Measurements from ENCODE around the gene ERCC1.

Gene ERCC1

DNA sequence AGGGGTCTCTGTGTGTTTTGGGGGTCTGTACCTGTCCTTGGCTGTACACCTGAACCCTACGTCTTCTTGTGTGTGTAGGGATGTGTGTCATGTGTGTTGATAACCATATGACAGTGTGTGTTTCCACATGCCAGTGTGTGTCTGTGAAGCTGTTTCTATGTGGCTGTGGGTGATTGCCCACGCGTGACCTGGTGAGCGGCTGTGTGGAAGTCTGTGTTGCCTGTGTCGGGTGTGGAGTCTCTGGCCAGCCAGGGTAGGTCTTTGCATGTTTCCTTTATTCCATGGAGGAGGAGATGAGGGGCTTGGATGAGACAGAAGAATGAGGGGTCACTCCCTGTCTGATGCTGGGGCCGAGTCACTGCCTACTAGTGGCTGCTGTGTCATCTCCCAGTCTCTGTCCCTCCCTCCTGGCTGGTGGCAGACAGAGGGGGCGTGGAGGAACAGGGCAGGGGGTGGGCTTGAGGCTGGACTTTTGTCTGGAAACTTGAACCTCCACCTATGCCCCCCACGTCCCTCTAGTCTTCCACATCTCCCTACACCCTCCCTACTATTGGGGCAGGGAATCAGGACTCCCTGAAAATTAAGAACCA, 41.2 kb upstream of the ERCC1 start:
- no peak for DNase-seq (ENCODE audit: low read depth)
- TF ChIP-seq, protein P1, sequence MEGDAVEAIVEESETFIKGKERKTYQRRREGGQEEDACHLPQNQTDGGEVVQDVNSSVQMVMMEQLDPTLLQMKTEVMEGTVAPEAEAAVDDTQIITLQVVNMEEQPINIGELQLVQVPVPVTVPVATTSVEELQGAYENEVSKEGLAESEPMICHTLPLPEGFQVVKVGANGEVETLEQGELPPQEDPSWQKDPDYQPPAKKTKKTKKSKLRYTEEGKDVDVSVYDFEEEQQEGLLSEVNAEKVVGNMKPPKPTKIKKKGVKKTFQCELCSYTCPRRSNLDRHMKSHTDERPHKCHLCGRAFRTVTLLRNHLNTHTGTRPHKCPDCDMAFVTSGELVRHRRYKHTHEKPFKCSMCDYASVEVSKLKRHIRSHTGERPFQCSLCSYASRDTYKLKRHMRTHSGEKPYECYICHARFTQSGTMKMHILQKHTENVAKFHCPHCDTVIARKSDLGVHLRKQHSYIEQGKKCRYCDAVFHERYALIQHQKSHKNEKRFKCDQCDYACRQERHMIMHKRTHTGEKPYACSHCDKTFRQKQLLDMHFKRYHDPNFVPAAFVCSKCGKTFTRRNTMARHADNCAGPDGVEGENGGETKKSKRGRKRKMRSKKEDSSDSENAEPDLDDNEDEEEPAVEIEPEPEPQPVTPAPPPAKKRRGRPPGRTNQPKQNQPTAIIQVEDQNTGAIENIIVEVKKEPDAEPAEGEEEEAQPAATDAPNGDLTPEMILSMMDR (conservative IDR thresholded peaks at IDR 0.05; ENCODE audit: low read depth, low read length): no peak
- no peak overlapping the region for H3K4me3 ChIP-seq (ENCODE audit: low read depth, low read length)

DNA sequence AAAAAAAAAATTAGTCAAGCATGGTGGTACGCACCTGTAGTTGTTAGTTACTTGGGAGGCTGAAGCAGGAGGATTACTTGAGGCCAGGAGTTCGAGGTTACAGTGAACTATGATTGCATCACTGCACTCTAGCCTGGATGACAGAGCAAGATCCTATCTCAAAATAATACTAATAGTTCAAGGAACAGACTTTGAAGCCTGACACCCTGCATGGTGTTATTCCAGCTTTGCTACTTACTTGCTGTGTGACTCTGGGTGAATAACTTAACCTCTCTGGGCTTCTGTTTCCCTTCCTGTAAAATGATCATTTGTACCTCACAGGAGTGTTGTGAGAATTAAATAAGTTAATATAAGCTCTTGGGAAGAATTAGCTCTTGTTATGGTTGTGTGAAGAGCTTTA, 40.6 kb upstream of the ERCC1 start:
- TF ChIP-seq, protein P1 (conservative IDR thresholded peaks at IDR 0.05; ENCODE audit: low read depth, low read length): no peak
- no peak overlapping the region for H3K4me3 ChIP-seq (ENCODE audit: low read depth, low read length)
- DNase-seq (ENCODE audit: low read depth): no peak

DNA sequence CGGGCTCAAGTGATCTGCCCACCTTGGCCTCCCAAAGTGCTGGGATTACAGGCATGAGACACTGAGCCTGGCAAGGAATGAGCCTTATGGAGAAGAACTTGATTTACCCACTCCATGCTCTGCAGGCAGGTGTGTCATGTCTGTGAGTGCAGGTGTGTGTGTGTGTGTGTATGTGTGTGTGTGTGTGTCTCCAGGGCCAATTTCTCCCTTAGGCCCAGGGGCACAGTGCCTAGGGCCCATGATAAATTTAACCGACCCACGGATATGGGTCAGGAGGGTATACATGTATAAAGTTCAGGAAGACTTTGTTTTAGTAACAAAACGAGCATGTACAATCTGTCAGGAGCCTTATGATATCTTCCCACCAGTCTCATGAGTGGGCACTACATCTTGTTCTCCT, 39.5 kb upstream of the ERCC1 start:
- no peak overlapping the region for H3K4me3 ChIP-seq (ENCODE audit: low read depth, low read length)
- no peak for DNase-seq (ENCODE audit: low read depth)
- TF ChIP-seq, protein P1 (conservative IDR thresholded peaks at IDR 0.05; ENCODE audit: low read depth, low read length): no peak

DNA sequence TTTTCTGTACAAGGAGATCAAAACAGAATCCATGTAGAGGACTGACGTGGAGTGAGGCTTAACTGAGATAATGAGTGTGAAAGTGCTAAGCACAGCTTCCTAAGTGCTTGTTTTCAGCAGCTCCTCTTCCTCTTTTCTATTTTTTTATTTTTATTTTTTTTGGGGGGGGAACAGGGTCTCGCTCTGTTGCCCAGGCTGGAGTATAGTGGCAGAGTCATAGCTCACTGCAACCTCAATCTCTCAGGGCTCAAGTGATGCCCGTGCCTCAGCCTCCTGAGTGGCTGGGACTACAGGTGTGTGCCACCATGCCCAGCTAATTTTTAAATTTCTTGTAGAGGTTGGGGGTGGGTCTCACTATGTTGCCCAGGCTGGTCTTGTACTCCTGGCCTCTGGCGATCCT, 38.5 kb upstream of the ERCC1 start:
- H3K4me3 ChIP-seq (ENCODE audit: low read depth, low read length): no peak overlapping the region
- no peak for DNase-seq (ENCODE audit: low read depth)
- TF ChIP-seq, protein P1 (conservative IDR thresholded peaks at IDR 0.05; ENCODE audit: low read depth, low read length): no peak

GRCh38 chr19:45460807-45461347, 37.2 kb upstream of the ERCC1 start:
- no peak for DNase-seq (ENCODE audit: low read depth)
- TF ChIP-seq, protein P1 (conservative IDR thresholded peaks at IDR 0.05; ENCODE audit: low read depth, low read length): no peak
- no peak overlapping the region for H3K4me3 ChIP-seq (ENCODE audit: low read depth, low read length)

- H3K4me3 ChIP-seq (ENCODE audit: low read depth, low read length): no peak overlapping the region
- TF ChIP-seq, protein P1 (conservative IDR thresholded peaks at IDR 0.05; ENCODE audit: low read depth, low read length): no peak
- DNase-seq (ENCODE audit: low read depth): no peak
These were observed 34.1 kb upstream of the ERCC1 start for GRCh38 chr19:45457776-45458175.

DNA sequence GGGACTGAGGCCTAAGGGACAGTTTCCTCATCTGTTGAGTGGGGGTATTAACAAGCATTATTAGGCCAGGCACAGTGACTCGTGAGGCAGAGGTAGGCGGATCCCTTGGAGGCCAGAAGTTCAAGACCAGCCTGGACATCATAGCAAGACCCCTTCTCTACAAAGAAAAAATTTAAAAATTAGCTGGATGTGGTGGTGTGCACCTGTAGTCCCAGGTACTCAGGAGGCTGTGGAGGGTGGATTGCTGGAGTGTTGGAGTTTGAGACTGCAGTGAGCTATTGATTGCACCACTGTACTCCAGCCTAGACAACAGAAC, 32.7 kb upstream of the ERCC1 start:
- DNase-seq (ENCODE audit: low read depth): no peak
- no peak overlapping the region for H3K4me3 ChIP-seq (ENCODE audit: low read depth, low read length)
- TF ChIP-seq, protein P1 (conservative IDR thresholded peaks at IDR 0.05; ENCODE audit: low read depth, low read length): no peak

Data from choroid plexus epithelial cell (primary cell).